GM12801 (cell line): ENCODE data around the gene ATXN1.

Source experiments
- TF ChIP-seq, protein P1 (sequence below): IDR thresholded peaks from one replicate; pipeline ENCODE4 v1.5.1; 2011; ENCODE audit warnings: control low read depth; ENCODE audit not compliant: insufficient read length; ENCODE audit errors: extremely low read depth

The ATXN1 gene

DNA sequence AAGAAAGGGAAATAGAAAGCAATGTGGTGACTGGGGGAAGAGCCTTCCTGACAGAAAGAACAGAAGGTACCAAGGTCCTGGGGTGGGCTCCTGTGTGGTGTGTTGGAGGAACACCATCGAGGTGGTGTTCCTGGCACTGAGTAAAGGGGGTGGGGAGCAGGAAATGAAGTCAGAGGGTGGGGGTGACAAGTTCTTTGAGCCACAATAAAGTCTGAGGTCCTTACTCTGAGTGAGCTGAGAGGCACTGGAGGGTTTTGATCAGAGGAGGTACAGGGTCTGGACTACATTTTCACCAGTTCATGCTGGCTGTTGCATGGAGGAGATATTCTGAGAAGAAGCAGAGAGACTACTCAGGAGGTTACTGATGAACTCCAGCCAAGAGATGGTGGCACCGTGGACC lies 324.7 kb downstream of the ATXN1 start:
- TF ChIP-seq, protein P1, sequence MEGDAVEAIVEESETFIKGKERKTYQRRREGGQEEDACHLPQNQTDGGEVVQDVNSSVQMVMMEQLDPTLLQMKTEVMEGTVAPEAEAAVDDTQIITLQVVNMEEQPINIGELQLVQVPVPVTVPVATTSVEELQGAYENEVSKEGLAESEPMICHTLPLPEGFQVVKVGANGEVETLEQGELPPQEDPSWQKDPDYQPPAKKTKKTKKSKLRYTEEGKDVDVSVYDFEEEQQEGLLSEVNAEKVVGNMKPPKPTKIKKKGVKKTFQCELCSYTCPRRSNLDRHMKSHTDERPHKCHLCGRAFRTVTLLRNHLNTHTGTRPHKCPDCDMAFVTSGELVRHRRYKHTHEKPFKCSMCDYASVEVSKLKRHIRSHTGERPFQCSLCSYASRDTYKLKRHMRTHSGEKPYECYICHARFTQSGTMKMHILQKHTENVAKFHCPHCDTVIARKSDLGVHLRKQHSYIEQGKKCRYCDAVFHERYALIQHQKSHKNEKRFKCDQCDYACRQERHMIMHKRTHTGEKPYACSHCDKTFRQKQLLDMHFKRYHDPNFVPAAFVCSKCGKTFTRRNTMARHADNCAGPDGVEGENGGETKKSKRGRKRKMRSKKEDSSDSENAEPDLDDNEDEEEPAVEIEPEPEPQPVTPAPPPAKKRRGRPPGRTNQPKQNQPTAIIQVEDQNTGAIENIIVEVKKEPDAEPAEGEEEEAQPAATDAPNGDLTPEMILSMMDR: no peak

DNA sequence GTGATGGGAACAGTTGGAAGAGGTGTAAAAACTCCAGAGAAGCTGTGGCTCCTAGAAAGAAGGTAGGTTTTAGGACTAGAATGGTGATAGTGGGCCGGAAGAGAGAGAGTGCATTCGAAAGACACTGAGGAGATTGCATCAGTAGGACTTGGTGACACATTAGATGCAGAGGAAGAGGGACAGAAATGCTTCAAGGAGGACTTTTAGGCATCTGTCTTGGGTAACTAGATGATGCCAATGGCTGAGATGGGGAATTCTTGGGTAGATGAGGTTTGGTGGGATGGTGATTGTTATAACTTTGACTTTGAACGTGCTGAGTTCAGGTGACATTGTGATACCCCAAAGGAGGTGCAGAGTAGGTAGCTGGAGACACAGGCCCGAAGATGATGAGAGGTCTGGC lies 326.4 kb downstream of the ATXN1 start:
- TF ChIP-seq, protein P1: no peak

DNA sequence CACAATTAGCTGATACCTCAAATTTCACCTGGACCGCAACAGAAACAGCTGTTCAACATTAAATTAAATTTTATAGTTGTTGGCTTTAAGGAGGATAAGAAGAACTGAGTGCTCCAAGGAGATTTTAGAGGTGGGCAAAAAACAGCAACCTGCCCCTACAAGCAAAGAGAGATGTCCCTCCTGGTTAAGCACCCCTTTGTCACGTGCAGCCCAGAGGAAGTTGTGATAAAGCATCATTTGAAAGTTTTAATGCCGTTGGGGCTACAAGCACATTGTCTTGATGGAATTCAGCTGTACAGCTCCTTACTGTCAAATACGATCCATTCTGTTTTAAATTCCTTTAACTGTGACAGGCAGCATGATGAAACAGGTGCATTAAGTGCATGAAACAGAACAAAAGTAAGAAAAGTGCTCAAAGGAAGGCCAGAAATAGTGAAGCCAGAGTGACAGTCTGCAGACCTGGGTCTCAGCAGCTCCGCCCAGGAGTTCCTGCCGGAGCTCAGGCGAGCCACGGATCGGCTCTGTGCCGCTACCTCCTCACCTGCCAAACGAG lies 327.8 kb downstream of the ATXN1 start:
- TF ChIP-seq, protein P1: no peak

DNA sequence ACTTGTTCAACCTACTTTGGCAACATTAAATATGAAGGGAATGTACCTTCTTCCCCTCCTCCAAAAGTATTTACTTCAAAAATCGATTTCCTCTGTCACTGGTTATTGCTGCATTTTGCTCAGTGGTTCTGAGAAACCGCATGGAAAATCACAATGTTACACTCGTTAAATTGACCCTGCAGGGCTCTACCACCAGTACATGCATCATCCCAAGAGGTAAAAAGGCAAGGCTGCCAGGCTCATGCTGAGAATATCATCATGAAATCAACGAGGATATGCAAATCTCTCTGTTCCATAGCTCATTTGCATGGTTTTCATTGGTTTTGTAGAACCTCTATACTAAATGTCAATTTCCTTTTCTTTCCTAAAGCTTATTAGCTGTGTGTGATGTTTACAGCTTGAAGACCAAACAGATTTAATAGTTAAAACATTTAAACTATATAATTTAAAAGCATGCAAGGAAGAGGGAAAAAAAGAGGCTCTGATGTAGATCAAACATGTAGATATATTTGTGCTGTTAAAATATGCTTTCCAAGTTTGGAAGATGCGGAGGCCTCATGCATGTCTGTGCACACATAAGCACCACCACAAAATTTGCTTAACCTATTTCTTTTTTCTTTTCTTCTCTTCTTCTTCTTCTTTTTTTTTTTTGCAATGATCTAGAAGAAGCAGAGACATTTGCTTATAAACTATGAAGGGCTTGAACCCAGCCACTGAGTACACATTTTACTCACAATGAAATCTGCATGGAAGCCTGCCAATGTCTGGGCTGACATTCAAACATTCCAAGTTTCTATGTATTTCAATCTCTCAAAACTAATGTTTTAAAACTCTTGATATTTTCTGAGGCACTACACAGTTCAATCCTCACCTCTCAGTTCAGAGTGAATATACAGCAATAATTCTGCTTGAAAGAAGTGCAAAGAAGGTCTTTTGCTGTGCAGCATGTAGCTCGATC lies 328.9 kb downstream of the ATXN1 start:
- TF ChIP-seq, protein P1: no peak

DNA sequence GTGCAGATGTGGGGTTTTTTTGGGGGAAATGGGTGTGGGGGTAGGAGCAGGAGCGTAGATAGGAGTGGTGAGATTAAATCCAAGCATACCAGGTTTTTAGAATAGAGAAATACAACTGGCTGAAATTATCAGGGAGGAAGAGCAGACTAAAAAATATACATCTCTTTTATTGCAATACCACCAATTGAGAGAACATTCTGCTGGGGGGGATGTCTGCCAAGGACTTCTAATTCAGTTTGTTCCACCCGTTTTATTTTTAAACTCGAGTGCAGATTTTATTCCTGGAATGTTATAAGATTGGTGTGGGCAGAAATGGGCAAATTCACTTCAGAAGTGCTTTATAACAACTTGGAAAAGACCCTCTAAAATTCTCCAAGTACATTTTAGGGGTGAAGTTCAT lies 330.2 kb downstream of the ATXN1 start:
- TF ChIP-seq, protein P1: no peak

DNA sequence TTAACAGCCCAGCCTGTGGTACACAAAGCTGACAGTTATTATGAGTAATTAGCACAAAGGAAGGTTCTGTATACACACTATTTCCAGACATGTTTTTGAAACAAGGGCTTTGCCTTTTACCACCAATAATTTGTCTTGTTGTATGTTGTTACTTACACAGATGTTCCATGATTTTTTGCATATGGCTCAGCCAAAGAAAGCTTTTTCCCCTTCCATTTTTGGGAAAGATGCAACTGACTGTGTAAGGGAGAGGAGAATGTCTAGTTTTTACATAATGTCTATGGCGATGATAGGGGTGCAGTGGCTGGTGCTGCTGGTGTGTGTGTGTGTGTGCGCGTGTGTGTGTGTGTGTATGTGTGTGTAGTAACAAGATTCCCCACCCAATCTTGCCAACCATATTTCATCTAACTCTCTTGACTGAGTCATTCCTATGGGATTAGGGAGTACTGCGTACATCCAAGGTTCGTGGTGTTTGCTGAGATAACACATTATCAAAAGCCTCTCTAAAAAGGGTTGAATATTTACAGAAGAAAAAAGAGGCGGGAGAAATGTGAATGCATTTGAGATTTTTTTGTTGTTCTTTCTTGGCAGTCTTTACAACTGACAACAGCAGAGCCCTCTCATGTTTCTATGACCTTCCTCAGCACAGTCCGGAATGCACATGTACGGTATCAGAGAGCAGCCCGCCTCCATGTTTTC lies 330.7 kb downstream of the ATXN1 start:
- TF ChIP-seq, protein P1: no peak

DNA sequence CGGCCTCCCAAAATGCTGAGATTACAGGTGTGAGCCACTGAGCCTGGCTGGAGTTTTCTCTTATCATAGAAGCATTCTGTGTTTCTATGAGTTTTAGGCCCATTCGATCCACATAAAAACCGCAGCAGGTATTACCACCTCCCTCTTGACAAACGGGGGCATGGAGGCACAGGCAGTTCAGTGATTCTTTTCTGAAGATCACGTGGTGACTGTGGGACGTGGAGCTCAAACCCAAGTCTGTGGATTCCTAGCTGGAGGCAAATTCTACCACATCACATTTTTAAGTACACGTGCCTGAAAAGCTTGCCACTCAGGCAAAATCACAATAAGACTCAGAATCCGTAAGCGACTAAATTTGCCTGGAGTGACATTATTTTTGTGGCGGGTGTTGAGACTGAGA lies 331.6 kb downstream of the ATXN1 start:
- TF ChIP-seq, protein P1: no peak
